ENCODE measurements around the gene SLC2A13. TPM values are rescaled to one million over a fixed set of nuclear protein-coding genes. Genes with fewer than 3 reads are reported as not detected.

SLC2A13 gene
- total and polyA plus RNA-seq, 2 donors (not counting 3 experiments of a cell fraction or from before 2014, with no cell fraction given), result 1.2 to 4.9 TPM

DNA sequence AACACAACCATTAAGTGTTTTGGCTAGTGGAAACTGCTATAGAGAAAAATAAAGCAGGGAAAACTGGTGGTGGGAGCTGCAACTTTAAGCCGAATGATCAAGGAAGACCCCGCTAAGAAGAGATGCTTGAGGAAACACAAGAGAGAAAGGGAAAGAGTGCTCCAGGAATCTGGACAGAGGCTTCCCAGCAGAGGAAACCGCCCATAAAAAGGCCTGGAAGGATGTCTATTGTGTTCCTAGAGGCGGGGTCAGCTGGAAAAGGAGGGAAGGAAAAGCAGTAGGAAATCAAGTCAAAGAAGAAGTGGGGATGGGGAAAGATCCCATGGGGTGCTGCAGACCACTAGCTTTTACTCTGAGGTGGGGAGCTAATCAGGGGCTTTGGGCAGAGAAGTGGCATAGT, 12.4 kb downstream of the SLC2A13 start:
- FAIRE-seq (no peak), DNase-seq (ENCODE audit: low read depth, low spot score) (no peak)
- POLR2A ChIA-PET, result no interaction called here
- dilution Hi-C loops (cut with MboI; ENCODE audit: extremely low pct_ligation_motif_present, low sequenced_read_pairs), result no loop called here
- CTCF ChIA-PET, result interaction anchor here (0.7 to 1.0 kb wide), 2 partner anchors 10 to 82 kb away, joined by 3 read pairs; no protein-coding TSS in a partner anchor
- H3K9ac ChIP-seq (replicated peaks; ENCODE audit: extremely low read depth, insufficient read depth, low read length), result no peak overlapping the region
- no peak for TF ChIP-seq POLR2AphosphoS5 (IDR thresholded peaks at IDR 0.05; ENCODE audit: insufficient read depth, low read depth, low read length)
- no peak for TF ChIP-seq EZH2 (IDR thresholded peaks at IDR 0.05; ENCODE audit: borderline replicate concordance, low read depth, low read length, severe bottlenecking)
- TF ChIP-seq FOS (IDR thresholded peaks at IDR 0.05; ENCODE audit: borderline replicate concordance, insufficient read depth, low read length), result no peak
- TF ChIP-seq, protein P1, sequence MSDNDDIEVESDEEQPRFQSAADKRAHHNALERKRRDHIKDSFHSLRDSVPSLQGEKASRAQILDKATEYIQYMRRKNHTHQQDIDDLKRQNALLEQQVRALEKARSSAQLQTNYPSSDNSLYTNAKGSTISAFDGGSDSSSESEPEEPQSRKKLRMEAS (IDR thresholded peaks at IDR 0.05; ENCODE audit: insufficient read depth, insufficient read length), result no peak
- H3K4me2 ChIP-seq (ENCODE audit: insufficient read depth, low read length), result no peak overlapping the region
- H3K36me3 ChIP-seq (ENCODE audit: control insufficient read depth in 2 of 2, extremely low read depth in 1 of 2, insufficient read depth in 2 of 2, low read length in 2 of 2), result no peaks in the 10 kb centered on the region
- intact Hi-C loops (cut with micrococcal nuclease), result no loop called here
- no peaks in the 10 kb centered on the region for H3K9me3 ChIP-seq (replicated peaks; ENCODE audit: control insufficient read depth, insufficient read depth, low read length)
- H3K27ac ChIP-seq (ENCODE audit: insufficient read depth, low read depth, low read length), result no peak overlapping the region
- H2AFZ ChIP-seq (ENCODE audit: low read depth, low read length), result no peak overlapping the region
- no peaks in the 10 kb centered on the region for H3K27me3 ChIP-seq (ENCODE audit: control insufficient read depth in 2 of 2, insufficient read depth in 2 of 2, low read length in 2 of 2)
- no TSS peak for BruUV-seq (replicated peaks)
- H3K4me3 ChIP-seq (replicated peaks in 1 of 3; ENCODE audit: insufficient read depth in 1 of 3, low read depth in 1 of 3, low read length in 3 of 3), result no peak overlapping the region
- no peaks in the 10 kb centered on the region for H3K4me1 ChIP-seq (ENCODE audit: control insufficient read depth, extremely low read depth, insufficient read depth, low read length)
- H3K9me1 ChIP-seq (replicated peaks; ENCODE audit: control insufficient read depth, extremely low read depth, insufficient read depth, low read length), result peaks cover 4% of the 10 kb centered on the region
- no peaks in the 10 kb centered on the region for H4K20me1 ChIP-seq (replicated peaks; ENCODE audit: control insufficient read depth, extremely low read depth, insufficient read depth, low read length)
- no peaks in the 10 kb centered on the region for H3K79me2 ChIP-seq (ENCODE audit: control insufficient read depth, insufficient read depth, low read length)

GRCh38 chr12:40086471-40086870, 19.4 kb downstream of the SLC2A13 start:
- H3K9ac ChIP-seq (replicated peaks; ENCODE audit: extremely low read depth, insufficient read depth, low read length), result no peak overlapping the region
- H3K27me3 ChIP-seq (ENCODE audit: control insufficient read depth in 2 of 2, insufficient read depth in 2 of 2, low read length in 2 of 2), result no peaks in the 10 kb centered on the region
- no peak overlapping the region for H3K4me3 ChIP-seq (replicated peaks in 1 of 3; ENCODE audit: insufficient read depth in 1 of 3, low read depth in 1 of 3, low read length in 3 of 3)
- no peaks in the 10 kb centered on the region for H3K36me3 ChIP-seq (ENCODE audit: control insufficient read depth in 2 of 2, extremely low read depth in 1 of 2, insufficient read depth in 2 of 2, low read length in 2 of 2)
- H3K79me2 ChIP-seq (ENCODE audit: control insufficient read depth, insufficient read depth, low read length), result no peaks in the 10 kb centered on the region
- no peak overlapping the region for H3K27ac ChIP-seq (ENCODE audit: insufficient read depth, low read depth, low read length)
- DNase-seq (ENCODE audit: low read depth, low spot score), result no peak
- no peaks in the 10 kb centered on the region for H3K9me1 ChIP-seq (replicated peaks; ENCODE audit: control insufficient read depth, extremely low read depth, insufficient read depth, low read length)
- no peak overlapping the region for H3K4me2 ChIP-seq (ENCODE audit: insufficient read depth, low read length)
- FAIRE-seq, result no peak
- dilution Hi-C loops (cut with MboI; ENCODE audit: extremely low pct_ligation_motif_present, low sequenced_read_pairs), result no loop called here
- ChIA-PET CTCF (interaction anchor here (1.1 to 1.4 kb wide), 2 partner anchors 21 to 75 kb away, joined by 3 to 5 read pairs; no protein-coding TSS in a partner anchor), POLR2A (no interaction called here)
- no peaks in the 10 kb centered on the region for H4K20me1 ChIP-seq (replicated peaks; ENCODE audit: control insufficient read depth, extremely low read depth, insufficient read depth, low read length)
- intact Hi-C loops (cut with micrococcal nuclease), result no loop called here
- H3K9me3 ChIP-seq (replicated peaks; ENCODE audit: control insufficient read depth, insufficient read depth, low read length), result no peaks in the 10 kb centered on the region
- BruUV-seq (replicated peaks), result no TSS peak
- no peaks in the 10 kb centered on the region for H3K4me1 ChIP-seq (ENCODE audit: control insufficient read depth, extremely low read depth, insufficient read depth, low read length)
- no peak overlapping the region for H2AFZ ChIP-seq (ENCODE audit: low read depth, low read length)
- TF ChIP-seq JUN (IDR thresholded peaks at IDR 0.05; ENCODE audit: borderline replicate concordance, insufficient read depth, insufficient read length, low read depth) (no peak), POLR2A (IDR thresholded peaks at IDR 0.05; ENCODE audit: low read depth, low read length) (no peak), GATA2 (IDR thresholded peaks at IDR 0.05; ENCODE audit: insufficient read depth, insufficient read length, low read depth, low read length) (no peak), MYC (IDR thresholded peaks at IDR 0.05; ENCODE audit: low read depth, low read length) (no peak), FOS (IDR thresholded peaks at IDR 0.05; ENCODE audit: borderline replicate concordance, insufficient read depth, low read length) (no peak), POLR2AphosphoS5 (IDR thresholded peaks at IDR 0.05; ENCODE audit: insufficient read depth, low read depth, low read length) (no peak), EZH2 (IDR thresholded peaks at IDR 0.05; ENCODE audit: borderline replicate concordance, low read depth, low read length, severe bottlenecking) (no peak)
- TF ChIP-seq, protein P2, sequence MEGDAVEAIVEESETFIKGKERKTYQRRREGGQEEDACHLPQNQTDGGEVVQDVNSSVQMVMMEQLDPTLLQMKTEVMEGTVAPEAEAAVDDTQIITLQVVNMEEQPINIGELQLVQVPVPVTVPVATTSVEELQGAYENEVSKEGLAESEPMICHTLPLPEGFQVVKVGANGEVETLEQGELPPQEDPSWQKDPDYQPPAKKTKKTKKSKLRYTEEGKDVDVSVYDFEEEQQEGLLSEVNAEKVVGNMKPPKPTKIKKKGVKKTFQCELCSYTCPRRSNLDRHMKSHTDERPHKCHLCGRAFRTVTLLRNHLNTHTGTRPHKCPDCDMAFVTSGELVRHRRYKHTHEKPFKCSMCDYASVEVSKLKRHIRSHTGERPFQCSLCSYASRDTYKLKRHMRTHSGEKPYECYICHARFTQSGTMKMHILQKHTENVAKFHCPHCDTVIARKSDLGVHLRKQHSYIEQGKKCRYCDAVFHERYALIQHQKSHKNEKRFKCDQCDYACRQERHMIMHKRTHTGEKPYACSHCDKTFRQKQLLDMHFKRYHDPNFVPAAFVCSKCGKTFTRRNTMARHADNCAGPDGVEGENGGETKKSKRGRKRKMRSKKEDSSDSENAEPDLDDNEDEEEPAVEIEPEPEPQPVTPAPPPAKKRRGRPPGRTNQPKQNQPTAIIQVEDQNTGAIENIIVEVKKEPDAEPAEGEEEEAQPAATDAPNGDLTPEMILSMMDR (IDR thresholded peaks at IDR 0.05; ENCODE audit: extremely low read depth in 1 of 2, insufficient read depth in 1 of 2, low read depth in 1 of 2, low read length in 2 of 2), result no peak
- TF ChIP-seq, protein P1 (IDR thresholded peaks at IDR 0.05; ENCODE audit: insufficient read depth, insufficient read length), result no peak
